LoVo (cell line): ENCODE measurements around the gene GID4.
A peak's percentile ranks its signal among the peaks of the same experiment; 100 is the strongest.
"Not testable (repeated sequence)": the region's sequence is repeated elsewhere in the genome, so short reads cannot be mapped to it uniquely, and the experiment has no call there.

ENCODE experiments used
- DNase-seq: peaks from one replicate; pipeline ENCODE4 v3.0.0-alpha.2; 2016; ENCODE audit warnings: low spot score

Gene GID4

GRCh38 chr17:18038861-18039534, at the start of gene GID4, which contains the start of gene ATPAF2:
TSS of gene GID4 (plus strand) at chr17:18039408. CDS start at chr17:18039465, 57 bp downstream.
TSS of gene ATPAF2 (minus strand) at chr17:18039168. CDS start at chr17:18039013, 155 bp downstream.
- DNase-seq: peak; percentile 99

- DNase-seq: no peak
Observed at GRCh38 chr17:17989618-17990017, 49.6 kb upstream of the GID4 start.

DNA sequence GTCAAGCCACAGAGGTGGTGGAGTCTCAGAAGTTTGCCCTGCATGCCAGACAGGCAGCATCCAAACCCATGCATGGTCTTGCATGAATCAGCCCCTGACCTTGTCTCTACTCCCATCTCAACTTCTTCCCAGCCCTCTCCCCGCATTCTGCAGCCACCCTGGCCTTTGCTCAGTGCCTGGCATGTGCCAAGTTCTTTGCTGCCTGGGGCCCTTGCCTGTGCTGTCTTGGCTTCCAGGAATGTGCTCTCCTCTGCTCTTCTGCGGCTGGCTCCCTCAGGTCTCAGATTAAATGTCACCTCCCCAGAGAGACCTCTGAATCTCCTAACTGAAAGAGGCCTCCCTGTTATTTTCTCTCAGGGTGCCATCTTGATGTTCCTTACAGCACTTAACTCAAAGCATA, 48.9 kb upstream of the GID4 start:
- DNase-seq: no peak

DNA sequence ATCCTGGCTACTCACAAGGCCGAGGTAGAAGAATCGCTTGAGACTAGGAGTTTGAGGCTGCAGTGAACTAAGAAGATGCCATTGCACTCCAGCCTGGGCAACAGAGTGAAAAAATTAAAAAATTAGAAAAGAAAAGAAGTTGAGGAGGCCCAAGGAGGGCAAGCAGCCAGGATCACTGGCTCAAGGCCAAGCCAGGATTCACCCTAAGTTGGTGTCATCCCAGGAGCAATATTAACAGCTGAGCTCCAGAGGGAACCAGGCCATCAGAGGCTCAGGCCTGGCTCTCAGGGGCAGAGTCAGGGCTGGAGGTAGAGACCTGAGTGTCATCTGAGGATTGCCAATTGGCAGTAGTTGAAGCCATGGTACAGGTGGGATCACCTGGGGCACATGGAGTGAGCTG, 45.8 kb upstream of the GID4 start:
- no peak for DNase-seq

DNA sequence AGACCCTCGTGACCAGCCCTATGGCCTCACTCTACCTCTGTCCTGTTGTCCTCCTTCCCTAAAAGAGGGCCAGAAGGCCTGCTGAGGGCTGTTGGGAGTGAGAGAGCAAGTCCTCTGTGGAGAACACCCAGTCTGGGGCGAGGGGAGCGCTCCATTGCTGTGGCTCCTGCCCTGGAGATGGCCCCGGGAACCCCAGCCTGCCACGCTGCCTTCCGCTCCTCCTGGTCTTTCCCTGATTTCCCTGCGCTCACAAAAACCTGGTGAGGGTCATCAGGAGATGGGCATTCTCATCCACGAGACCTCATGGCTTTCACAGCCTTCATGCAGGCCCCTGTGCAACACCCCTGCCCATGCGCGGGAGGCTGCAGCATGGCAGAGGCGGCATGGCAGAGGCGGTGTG, 45.4 kb upstream of the GID4 start:
- no peak for DNase-seq

DNA sequence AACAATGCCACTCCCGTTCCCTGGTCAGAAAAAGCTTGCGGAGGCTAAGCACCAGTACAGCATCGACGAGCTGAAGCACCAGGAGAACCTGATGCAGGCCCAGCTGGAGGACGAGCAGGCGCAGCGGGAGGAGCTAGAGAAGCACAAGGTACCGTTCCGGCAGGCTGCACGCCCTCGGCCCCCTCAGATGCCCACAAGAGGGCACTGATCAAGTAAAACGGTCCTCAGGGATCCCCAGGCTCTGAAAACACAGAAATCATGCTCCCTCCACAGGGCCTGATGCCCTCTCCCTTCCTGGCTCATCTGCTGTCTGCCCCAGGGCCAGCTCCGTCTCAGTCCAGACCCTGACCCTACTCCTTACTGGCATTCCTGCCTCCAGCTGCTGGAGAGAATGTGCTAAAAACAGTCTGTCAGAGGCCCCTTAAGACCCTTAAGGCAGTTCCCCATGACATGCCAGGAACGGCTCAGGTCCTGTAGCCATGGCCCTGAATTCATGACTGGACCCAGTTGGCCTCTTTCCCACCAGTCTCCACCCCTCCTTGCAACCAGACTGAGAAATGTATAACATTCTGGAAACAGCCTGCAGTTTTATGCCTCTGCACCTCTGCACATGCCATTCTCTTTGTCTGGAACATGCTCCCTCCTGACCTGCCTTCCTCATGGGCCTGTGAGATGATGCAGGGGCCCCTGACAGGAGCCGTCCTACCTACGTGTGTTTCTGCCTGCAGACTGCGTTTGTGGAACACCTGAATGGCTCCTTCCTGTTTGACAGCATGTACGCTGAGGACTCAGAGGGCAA, 44.7 kb upstream of the GID4 start:
- no peak for DNase-seq

- DNase-seq: not testable (repeated sequence)
Observed at GRCh38 chr17:17995887-17996286, 43.3 kb upstream of the GID4 start.

DNA sequence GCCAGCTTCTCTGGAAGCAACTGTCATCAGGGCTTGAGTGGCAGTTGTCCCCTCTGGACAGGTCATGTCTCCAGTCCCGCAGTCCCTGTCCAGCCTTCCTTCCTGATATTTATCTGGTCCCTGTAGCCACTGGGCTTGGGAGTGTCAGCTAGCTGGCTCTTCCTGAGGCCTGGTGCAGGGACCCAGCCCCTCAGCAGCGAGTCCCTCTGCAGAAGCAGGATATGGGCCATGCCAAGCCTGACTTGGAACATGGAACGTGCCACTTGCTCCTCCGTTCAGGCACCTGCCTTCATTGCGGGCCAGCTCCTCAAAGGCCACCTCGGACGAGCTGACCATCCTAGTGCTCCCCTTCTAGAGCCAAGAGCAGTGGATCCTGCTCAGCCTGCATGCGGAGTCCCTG, 40.3 kb upstream of the GID4 start:
- DNase-seq: no peak

DNA sequence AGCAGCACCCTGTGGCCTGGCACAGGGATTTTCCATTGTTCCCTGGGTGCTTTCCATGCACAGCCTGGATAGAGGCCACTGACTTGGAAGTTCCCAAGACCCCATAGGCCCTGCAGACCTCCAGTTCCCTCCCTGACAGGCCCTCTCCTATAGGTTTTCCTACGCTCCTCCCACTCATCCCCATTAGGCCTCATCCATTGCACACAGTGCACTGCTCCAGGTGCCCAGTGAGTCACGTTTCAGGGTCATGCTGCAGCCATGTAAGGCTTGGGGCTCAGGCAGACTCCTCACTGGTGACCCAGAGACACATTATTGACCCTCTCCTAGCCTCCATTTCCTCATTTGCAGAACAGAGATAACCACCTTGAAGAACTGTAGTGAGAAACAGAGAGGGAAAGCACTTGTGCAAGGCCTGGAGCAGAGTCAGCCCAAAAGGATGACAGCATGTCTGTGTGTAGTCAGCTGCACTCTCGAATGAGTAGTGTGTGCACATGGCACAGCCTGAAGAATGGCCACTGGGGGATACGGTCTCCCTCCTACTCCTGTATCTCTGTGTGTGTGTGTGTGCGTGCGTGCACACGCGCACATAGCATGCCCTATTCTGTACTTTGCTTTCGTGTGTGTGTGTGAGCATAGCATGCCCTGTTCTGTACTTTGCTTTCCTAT, 39.7 kb upstream of the GID4 start:
- no peak for DNase-seq

DNA sequence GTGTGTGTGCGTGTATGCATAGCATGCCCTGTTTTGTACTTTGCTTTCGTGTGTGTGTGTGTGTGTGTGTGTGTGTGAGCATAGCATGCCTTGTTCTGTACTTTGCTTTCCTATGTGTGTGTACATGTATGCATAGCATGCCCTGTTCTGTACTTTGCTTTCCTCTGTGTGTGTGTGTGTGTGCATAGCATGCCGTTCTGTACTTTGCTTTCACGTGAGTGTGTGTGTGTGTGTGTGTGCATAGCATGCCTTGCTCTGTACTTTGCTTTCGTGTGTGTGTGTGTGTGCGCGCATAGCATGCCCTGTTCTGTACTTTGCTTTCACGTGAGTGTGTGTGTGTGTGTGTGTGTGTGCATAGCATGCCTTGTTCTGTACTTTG, 39.2 kb upstream of the GID4 start:
- DNase-seq: no peak

- no peak for DNase-seq
Observed at GRCh38 chr17:18002171-18002570, 37.0 kb upstream of the GID4 start.

- DNase-seq: no peak
Observed at GRCh38 chr17:18004345-18004744, 34.9 kb upstream of the GID4 start.

- no peak for DNase-seq
Observed at GRCh38 chr17:18004884-18005305, 34.3 kb upstream of the GID4 start.

GRCh38 chr17:18005496-18005895, 33.7 kb upstream of the GID4 start:
- no peak for DNase-seq

DNA sequence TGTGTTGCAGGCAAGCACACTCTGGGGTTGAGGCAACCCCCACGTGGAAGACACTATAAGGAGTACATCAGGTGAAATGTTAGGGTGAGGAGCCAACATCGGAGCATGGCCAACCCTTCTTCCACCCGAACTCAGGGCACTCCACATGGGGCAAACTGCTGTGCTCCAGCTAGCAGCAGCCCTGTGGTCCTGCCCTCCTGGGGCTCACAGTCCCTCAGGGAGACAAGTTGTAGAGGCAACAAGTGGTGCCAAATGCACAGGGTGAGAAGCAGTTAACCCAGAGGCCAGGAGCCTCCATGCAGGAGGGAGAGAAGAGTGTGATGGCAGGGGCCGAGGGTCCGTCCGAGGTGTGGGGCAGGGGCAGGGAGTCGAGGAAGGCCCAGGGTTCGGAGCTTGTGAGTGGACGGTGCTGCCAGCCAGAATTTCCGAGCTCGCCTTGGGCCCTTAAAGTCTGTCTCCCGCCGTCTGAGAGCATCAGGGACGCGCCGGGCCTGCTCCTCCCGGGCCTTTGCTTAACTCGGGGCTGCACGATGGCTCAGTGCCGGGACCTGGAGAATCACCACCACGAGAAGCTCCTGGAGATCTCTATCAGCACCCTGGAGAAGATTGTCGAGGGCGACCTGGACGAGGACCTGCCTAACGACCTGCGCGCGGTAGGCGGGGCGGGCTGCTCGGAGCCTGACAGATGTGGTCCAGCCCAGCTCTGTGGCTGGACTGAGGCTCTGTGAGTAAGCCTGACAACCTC, 32.5 kb upstream of the GID4 start:
- no peak for DNase-seq

GRCh38 chr17:18008496-18009268, 30.5 kb upstream of the GID4 start:
- no peak for DNase-seq

DNA sequence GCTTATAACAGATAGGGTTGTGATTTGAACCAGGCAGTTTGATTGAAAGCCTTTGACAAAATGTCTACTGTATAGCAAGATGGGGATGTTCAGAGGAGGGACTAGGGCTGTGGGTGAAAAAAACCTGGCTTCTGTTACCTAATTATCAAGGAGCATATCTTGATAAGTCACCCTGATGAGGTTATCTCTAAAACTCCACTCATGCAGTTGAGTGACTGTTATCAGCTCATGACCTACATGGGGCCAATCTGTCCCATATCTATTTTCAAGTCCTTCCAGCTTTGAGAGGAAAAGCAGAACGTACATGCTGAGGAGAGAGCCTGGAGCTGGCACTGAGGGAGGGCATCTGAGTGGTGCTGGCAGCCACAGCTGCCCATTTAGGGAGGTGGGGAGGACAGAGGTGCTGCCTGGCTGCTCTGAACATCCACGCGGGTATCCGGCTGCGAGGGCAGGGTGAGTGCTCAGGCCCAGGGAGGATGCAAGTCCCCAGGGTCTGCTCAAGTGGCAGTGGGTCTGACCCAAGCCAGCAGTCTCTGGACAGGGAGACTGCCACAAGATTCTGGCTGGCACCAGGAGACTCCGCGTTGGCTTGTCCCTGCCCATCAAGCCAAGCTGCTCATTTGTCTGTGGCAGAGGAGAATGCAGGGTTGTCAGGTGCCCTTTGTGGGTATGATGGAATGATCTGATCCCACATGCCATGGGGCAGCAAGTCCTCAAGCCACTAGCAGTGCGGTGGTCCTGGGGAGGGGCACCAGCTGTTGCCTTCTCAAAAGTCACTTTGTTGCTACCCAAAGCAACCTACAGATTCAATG, 29.4 kb upstream of the GID4 start:
- no peak for DNase-seq

DNA sequence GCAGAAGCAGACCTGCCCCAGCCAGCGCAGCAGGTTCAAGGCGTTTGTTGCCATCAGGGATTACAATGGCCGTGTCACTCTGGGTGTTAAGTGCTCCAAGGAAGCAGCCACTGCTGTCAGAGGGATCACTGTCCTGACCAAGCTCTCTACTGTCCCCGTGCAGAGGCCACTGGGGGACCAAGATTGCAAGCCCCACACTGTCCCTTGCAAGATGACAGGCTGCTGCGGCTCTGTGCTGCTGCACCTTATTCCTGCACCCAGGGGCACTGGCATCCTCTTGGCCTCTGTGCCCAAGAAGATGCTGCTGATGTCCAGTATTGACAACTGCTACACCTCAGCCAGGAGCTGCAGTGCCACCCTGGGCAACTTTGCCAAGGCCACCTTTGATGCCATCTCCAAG, 27.9 kb upstream of the GID4 start:
- DNase-seq: no peak

- DNase-seq: no peak
Observed at GRCh38 chr17:18014006-18014405, 25.2 kb upstream of the GID4 start.

GRCh38 chr17:18015593-18015992, 23.6 kb upstream of the GID4 start:
- DNase-seq: no peak

- DNase-seq: no peak
Observed at GRCh38 chr17:18016426-18016825, 22.8 kb upstream of the GID4 start.
